HG03039 (cell line): ENCODE data around the gene LRRD1.
"Not testable (repeated sequence)": the region's sequence is repeated elsewhere in the genome, so short reads cannot be mapped to it uniquely, and the experiment has no call there.

Experiments used
- ATAC-seq: cut with Tn5 transposase; IDR thresholded peaks from one replicate; pipeline ENCODE4 v1.9.1; 2021; ENCODE audit warnings: mild to moderate bottlenecking, moderate library complexity; ENCODE audit not compliant: unreplicated experiment

LRRD1 gene

GRCh38 chr7:92178928-92179924 is at the start of gene LRRD1:
Gene LRRD1 (minus strand): TSS chr7:92179142. CDS start chr7:92165202, 13,940 bp downstream.
- ATAC-seq: peak; percentile 97

GRCh38 chr7:92228742-92229141 is 49.8 kb upstream of the LRRD1 start:
- no peak for ATAC-seq

DNA sequence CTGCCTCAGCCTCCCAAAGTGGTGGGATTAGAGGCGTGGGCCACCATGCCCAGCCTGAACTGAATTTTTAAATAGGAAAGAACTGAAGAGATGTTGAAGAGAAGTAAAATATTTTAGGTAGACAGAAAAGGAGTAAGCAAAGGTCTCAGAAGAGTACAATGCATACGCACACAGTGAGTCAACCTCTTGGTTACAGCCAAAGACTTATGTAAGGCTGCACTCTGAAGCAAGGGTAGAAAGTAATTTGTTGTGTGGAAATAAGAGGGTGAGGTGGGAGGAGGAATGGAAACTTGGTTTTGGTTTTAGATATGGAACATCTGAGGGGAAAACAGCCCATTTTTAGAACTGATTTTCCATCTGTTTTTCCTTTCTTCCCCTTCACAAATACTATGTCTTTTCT is 49.2 kb upstream of the LRRD1 start:
- no peak for ATAC-seq

DNA sequence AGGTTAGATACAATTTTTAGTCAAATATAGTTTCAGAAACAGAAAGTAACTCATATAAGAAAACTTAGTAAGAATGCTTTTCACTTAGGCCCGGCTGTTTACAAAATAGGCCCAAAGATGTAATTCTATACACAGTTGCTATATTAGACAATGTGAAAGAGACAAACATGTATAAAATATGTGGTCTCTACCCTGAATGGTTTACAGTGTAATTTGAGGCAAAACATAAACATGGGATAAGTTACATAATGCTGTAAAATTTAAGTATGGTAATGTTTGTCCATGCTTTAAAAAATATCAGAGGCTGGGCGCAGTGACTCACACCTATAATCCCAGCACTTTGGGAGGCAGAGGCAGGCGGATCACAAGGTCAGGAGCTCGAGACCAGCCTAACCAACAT is 48.0 kb upstream of the LRRD1 start:
- ATAC-seq: no peak

GRCh38 chr7:92221766-92222165 is 42.8 kb upstream of the LRRD1 start:
- ATAC-seq: no peak

GRCh38 chr7:92206672-92207071 is 27.7 kb upstream of the LRRD1 start:
- ATAC-seq: no peak

DNA sequence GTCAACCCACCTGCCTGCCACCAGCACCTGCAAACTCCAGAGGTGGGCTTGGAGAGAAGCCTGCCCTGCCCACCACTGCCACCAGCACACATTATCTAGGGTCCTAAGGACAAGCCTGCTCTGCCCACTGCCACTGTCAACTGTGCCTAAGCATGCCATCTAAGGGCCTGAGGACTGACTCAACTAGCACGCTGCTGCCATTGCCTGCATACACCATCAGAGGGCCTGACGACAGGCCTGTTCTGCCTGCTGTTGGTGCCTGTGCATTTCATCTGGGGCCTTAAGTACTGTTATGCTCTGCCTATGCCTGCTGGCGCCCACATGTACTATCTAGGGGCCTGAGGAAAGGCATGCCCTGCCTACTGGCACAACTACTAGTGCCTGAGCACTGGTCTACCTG is 27.0 kb upstream of the LRRD1 start:
- ATAC-seq: no peak

DNA sequence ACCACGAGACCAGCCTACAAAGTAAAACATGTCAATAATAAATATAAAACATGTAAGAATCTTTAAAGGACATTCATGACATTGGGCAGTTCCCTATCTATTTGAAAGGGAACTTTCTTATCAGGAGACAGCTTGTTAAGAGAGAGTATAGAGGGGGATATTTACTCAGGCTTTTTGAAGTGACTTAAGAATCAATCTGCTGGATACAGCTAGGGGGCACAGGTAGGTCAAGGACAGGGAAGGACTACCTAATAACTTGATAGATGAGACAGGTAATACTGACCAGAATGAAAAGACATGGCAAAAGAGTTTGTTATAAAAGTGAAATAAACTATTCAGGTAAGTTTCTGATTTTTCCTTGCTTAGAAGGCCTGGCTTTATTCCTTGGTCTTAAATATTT is 21.8 kb upstream of the LRRD1 start:
- no peak for ATAC-seq

- ATAC-seq: no peak
Observed at GRCh38 chr7:92192326-92192725, 13.4 kb upstream of the LRRD1 start.

- not testable (repeated sequence) for ATAC-seq
Observed at GRCh38 chr7:92189246-92189645, 10.3 kb upstream of the LRRD1 start.

DNA sequence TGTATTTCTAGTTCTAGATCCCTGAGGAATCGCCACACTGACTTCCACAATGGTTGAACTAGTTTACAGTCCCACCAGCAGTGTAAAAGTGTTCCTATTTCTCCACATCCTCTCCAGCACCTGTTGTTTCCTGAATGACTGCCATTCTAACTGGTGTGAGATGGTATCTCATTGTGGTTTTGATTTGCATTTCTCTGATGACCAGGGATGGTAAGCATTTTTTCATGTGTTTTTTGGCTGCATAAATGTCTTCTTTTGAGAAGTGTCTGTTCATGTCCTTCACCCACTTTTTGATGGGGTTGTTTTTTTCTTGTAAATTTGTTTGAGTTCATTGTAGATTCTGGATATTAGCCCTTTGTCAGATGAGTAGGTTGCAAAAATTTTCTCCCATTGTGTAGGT is 5.4 kb upstream of the LRRD1 start:
- ATAC-seq: not testable (repeated sequence)

DNA sequence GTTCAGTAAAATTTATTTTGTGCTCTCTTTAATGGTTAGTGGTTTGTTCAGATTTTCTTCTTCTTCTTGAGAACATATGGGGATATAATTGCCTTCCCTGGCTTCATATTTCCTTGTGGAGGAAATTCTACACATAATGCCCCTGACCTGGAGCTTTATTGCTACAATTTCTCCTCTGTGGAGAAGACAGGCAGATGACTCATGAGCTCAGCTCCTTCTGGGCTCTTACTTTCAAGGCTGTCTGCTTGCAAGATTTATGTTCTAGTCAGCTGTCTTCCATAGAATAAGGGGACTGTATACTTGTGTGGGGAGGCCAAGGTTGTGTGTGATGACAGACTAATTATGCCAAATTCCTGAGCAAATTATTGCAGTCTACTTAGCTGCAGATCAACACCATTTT is 1.6 kb downstream of the LRRD1 start:
- ATAC-seq: no peak

- ATAC-seq: not testable (repeated sequence)
Observed at GRCh38 chr7:92169529-92169928, 9.4 kb downstream of the LRRD1 start.

- no peak for ATAC-seq
Observed at GRCh38 chr7:92161271-92161670, 17.7 kb downstream of the LRRD1 start.

DNA sequence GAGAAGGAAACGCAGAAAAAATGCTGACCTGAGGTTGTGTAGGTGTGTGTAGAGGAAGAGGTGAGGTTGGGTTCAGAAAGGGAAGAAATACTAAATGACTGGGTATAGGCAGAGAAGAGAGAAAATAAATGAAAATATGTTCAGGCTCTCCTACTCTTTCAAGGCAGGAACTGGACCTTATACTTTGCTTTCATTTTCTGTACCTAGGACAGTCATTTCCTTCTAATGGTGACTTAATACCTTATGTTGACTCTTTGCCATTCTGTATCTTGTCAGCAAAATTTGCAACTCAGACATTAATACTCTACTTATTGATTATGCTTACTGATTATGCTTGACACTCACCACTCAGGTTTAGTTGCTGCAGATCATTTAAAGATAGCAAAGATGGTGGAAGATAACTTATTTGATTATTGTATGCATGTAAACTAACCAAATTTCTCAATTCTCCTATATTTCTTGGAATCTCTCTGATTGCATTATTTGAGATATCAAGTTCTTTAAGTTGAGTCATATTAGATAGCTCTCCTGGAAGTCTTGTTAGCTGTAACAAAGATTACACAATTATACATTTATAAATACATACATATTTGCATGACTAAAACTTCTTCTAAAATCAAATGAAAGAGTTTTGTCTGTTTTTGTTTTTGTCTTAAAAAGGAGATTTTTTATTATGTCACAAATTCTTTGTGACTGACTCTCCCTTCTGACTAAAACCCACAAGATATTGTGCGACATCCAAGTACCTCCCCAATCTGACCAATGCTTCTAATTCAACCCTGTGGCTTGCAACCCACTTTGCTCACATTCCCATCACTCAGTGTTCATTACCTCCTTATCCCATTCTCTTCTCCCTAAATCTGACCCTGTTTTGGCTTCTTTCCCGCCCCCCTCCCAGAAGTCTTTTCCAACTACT is 20.0 kb downstream of the LRRD1 start:
- peak; percentile 62 for ATAC-seq

GRCh38 chr7:92156990-92157389 is 22.0 kb downstream of the LRRD1 start:
- no peak for ATAC-seq

GRCh38 chr7:92155108-92155739 is 23.7 kb downstream of the LRRD1 start:
- ATAC-seq: no peak

DNA sequence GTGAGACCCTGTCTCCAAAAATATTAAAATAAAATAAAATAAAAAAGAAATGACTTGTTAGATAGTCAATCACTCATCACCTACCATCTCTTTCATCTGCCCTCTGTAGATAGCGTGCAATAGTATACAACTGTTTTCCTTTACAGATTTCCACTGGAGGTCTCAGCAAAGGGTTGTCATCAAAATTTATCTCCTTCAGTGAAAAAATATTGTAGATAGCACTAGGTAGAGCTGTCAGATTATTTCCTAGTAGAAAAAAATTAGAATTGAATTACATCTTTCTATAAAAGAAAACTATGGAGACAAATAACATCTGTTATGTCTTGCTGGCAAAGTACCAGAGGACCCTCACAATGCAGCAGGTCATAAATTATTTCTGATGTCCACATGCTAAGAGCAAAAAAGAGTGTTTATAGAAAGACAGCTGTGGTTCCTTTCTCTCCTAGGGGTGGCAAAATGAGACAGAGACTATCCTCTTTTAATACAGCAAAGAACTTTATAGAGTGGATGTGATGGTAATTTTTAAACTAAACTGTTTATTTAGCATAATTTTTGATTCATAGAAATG is 28.4 kb downstream of the LRRD1 start:
- ATAC-seq: no peak

DNA sequence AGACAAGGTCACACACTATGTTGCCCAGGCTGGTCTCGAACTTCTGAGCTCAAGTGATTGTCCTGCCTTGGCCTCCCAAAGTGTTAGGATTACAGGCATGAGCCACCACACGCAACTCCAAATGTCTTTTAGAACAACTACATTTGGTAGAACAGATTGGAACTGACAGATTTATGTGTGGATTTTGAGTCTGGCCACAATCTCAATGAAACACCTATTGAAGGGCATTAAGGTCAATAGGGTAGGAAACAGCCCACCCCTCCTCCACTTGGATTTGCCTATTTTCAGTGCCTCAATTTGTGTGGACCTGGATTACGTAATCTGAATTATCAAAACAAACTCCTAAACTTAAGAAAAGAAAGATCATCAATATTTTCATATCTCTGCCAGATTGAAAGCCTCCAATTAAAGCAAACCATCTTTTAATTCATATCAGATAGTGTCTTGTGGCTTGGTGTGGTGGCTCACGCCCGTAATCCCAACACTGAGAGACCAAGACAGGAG is 29.2 kb downstream of the LRRD1 start:
- ATAC-seq: no peak

DNA sequence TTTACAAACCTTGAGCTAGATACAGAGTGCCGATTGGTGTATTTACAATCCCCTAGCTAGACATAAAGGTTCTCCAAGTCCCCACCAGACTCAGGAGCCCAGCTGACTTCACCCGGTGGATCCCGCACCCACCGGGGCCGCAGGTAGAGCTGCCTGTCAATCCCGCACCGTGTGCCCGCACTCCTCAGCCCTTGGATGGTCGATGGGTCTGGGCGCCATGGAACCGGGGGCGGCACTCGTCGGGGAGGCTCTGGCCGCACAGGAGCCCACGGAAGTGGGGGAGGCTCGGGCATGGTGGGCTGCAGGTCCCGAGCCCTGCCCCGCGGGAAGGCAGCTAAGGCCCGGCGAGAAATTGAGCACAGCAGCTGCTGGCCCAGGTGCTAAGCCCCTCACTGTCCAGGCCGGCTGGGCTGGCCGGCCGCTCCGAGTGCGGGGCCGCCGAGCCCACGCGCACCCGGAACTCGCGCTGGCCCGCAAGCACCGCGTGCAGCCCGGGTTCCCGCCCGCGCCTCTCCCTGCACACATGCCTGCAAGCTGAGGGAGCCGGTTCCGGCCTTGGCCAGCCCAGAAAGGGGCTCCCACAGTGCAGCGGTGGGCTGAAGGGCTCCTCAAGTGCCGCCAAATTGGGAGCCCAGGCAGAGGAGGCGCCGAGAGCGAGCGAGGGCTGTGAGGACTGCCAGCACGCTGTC is 35.6 kb downstream of the LRRD1 start:
- ATAC-seq: not testable (repeated sequence)
